GM12874 (cell line): ENCODE data around the gene DACH2.

Source experiments
- CTCF ChIP-seq: IDR thresholded peaks from 2 replicates; pipeline ENCODE4 v1.5.1; 2011; ENCODE audit warnings: low read depth, mild to moderate bottlenecking, control low read depth, low read length, moderate library complexity; ENCODE audit not compliant: insufficient read depth

DACH2 gene

GRCh38 chrX:86195343-86195742, 47.1 kb downstream of the DACH2 start:
- no peak for TF ChIP-seq CTCF

- TF ChIP-seq CTCF = no peak
These were observed 49.6 kb downstream of the DACH2 start for GRCh38 chrX:86197815-86198214.

- no peak for TF ChIP-seq CTCF
These were observed 62.5 kb downstream of the DACH2 start for GRCh38 chrX:86210772-86211171.

- TF ChIP-seq CTCF = no peak
These were observed 67.0 kb downstream of the DACH2 start for GRCh38 chrX:86215260-86215659.

- TF ChIP-seq CTCF = no peak
These were observed 89.2 kb downstream of the DACH2 start for GRCh38 chrX:86237482-86237881.

GRCh38 chrX:86241547-86241946, 93.3 kb downstream of the DACH2 start:
- no peak for TF ChIP-seq CTCF

GRCh38 chrX:86263526-86263925, 115.3 kb downstream of the DACH2 start:
- no peak for TF ChIP-seq CTCF

- TF ChIP-seq CTCF = no peak
These were observed 147.0 kb downstream of the DACH2 start for GRCh38 chrX:86295293-86295692.
